Astrocyte (in vitro differentiated cells and primary cell): Measurements from ENCODE around the gene MPC1L. TPM values are rescaled to one million over a fixed set of nuclear protein-coding genes. Genes with fewer than 3 reads are reported as not detected.
A peak's percentile ranks its signal among the peaks of the same experiment; 100 is the strongest.

ENCODE experiments used
- DNase-seq: peaks from one replicate; pipeline ENCODE4 v3.0.0-alpha.2; 2010; ENCODE audit warnings: low read depth
- FAIRE-seq: peaks from 2 replicates; lab custom pipeline; 2011; peaks lifted over from hg19 to GRCh38; lab: Jason Lieb, UNC
- H2AFZ ChIP-seq: 2 replicates; pipeline ENCODE4 v1.6.0; 2012; ENCODE audit warnings: low read depth, low read length, inconsistent platforms
- H3K27ac ChIP-seq: 2 replicates; pipeline ENCODE4 v1.5.1; 2011; ENCODE audit warnings: low read depth, low read length, inconsistent platforms
- H3K27me3 ChIP-seq: 2 replicates; pipeline ENCODE4 v1.6.0; 2011; ENCODE audit warnings: low read length, inconsistent platforms; ENCODE audit not compliant: insufficient read depth
- H3K36me3 ChIP-seq: 2 replicates; pipeline ENCODE4 v1.5.1; 2011; ENCODE audit warnings: low read length, inconsistent platforms; ENCODE audit not compliant: insufficient read depth
- H3K4me1 ChIP-seq: 2 replicates; pipeline ENCODE4 v1.5.1; 2011; ENCODE audit warnings: low read length, inconsistent platforms; ENCODE audit not compliant: insufficient read depth
- H3K4me2 ChIP-seq: 2 replicates; pipeline ENCODE4 v1.6.0; 2012; ENCODE audit warnings: low read length, inconsistent platforms
- H3K4me3 ChIP-seq: 2 replicates; pipeline ENCODE4 v1.5.1; 2011; ENCODE audit warnings: low read depth, mild to moderate bottlenecking, low read length, inconsistent platforms; ENCODE audit not compliant: insufficient read depth
- H3K79me2 ChIP-seq: 2 replicates; pipeline ENCODE4 v1.6.0; 2012; ENCODE audit warnings: mild to moderate bottlenecking, low read length, inconsistent platforms; ENCODE audit not compliant: insufficient read depth
- H3K9ac ChIP-seq: 2 replicates; pipeline ENCODE4 v1.6.0; 2012; ENCODE audit warnings: mild to moderate bottlenecking, low read length, inconsistent platforms
- H3K9me3 ChIP-seq: 2 replicates; pipeline ENCODE4 v1.5.1; 2012; ENCODE audit warnings: low read depth, mild to moderate bottlenecking, low read length, inconsistent platforms; ENCODE audit not compliant: insufficient read depth
- H4K20me1 ChIP-seq: 2 replicates; pipeline ENCODE4 v1.6.0; 2012; ENCODE audit warnings: low read length, inconsistent platforms; ENCODE audit not compliant: insufficient read depth
- H3K27ac Mint-ChIP-seq: one replicate; pipeline ENCODE4 v1.8.0; 2021; ENCODE audit warnings: mild to moderate bottlenecking, mixed read lengths; ENCODE audit not compliant: unreplicated experiment
- H3K27me3 Mint-ChIP-seq: one replicate; pipeline ENCODE4 v1.8.0; 2021; ENCODE audit warnings: low read depth, mixed read lengths; ENCODE audit not compliant: unreplicated experiment
- H3K36me3 Mint-ChIP-seq: one replicate; pipeline ENCODE4 v1.8.0; 2021; ENCODE audit warnings: low read depth, mixed read lengths; ENCODE audit not compliant: unreplicated experiment
- H3K4me1 Mint-ChIP-seq: one replicate; pipeline ENCODE4 v1.8.0; 2021; ENCODE audit warnings: low read depth, mixed read lengths; ENCODE audit not compliant: unreplicated experiment
- H3K4me3 Mint-ChIP-seq: one replicate; pipeline ENCODE4 v1.8.0; 2021; ENCODE audit warnings: mild to moderate bottlenecking, moderate library complexity, mixed read lengths; ENCODE audit not compliant: unreplicated experiment
- H3K9me3 Mint-ChIP-seq: one replicate; pipeline ENCODE4 v1.8.0; 2021; ENCODE audit warnings: mild to moderate bottlenecking, mixed read lengths; ENCODE audit not compliant: unreplicated experiment
- EZH2 ChIP-seq: IDR thresholded peaks from 2 replicates; pipeline ENCODE4 v1.6.1; 2012; ENCODE audit warnings: mild to moderate bottlenecking, low read length, inconsistent platforms; ENCODE audit not compliant: insufficient read depth
- total RNA-seq: library from RNA; stranded (reverse); gene quantifications from 2 replicates; pipeline ENCODE4 v1.2.1, GENCODE V29; 2021
- TF ChIP-seq, protein P1 (sequence below): IDR thresholded peaks from 2 replicates; pipeline ENCODE4 v1.5.1; 2011; ENCODE audit warnings: low read depth, mild to moderate bottlenecking, inconsistent platforms, low read length, moderate library complexity; ENCODE audit not compliant: insufficient read depth

Gene MPC1L
- total RNA-seq, 1 donor from 2014 or later: not detected

DNA sequence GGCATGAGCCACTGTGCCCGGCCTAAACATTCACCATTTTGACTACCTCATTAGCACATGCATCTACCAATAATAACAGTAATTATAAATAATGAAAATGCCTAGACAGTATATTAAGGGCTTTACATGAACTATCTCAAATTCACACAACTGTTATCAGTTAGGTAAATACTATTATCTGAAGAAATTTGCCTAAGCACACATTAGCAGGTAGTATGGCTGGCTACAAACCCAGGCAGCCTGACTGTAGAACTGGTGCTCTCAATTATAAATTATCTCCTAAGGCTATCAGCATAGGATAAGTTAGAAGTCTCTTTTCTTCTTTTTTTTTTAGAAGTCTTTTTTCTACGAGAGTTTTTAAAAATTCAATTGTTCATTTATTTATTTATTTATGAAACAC is 38.3 kb downstream of the MPC1L start:
- Mint-ChIP-seq H3K4me1 (no peaks in the 10 kb centered on the region), H3K27me3 (no peaks in the 10 kb centered on the region), H3K4me3 (no peak overlapping the region), H3K36me3 (no peaks in the 10 kb centered on the region), H3K9me3 (no peaks in the 10 kb centered on the region), H3K27ac (no peak overlapping the region)
- H3K4me3 ChIP-seq: no peak overlapping the region
- H2AFZ ChIP-seq: no peak overlapping the region
- H3K79me2 ChIP-seq: no peaks in the 10 kb centered on the region
- no peaks in the 10 kb centered on the region for H4K20me1 ChIP-seq
- no peaks in the 10 kb centered on the region for H3K9me3 ChIP-seq
- no peak overlapping the region for H3K27ac ChIP-seq
- H3K9ac ChIP-seq: no peak overlapping the region
- FAIRE-seq (no peak), DNase-seq (no peak)
- no peaks in the 10 kb centered on the region for H3K27me3 ChIP-seq
- no peaks in the 10 kb centered on the region for H3K4me1 ChIP-seq
- peaks cover 16% of the 10 kb centered on the region for H3K36me3 ChIP-seq
- no peak overlapping the region for H3K4me2 ChIP-seq
- TF ChIP-seq, protein P1, sequence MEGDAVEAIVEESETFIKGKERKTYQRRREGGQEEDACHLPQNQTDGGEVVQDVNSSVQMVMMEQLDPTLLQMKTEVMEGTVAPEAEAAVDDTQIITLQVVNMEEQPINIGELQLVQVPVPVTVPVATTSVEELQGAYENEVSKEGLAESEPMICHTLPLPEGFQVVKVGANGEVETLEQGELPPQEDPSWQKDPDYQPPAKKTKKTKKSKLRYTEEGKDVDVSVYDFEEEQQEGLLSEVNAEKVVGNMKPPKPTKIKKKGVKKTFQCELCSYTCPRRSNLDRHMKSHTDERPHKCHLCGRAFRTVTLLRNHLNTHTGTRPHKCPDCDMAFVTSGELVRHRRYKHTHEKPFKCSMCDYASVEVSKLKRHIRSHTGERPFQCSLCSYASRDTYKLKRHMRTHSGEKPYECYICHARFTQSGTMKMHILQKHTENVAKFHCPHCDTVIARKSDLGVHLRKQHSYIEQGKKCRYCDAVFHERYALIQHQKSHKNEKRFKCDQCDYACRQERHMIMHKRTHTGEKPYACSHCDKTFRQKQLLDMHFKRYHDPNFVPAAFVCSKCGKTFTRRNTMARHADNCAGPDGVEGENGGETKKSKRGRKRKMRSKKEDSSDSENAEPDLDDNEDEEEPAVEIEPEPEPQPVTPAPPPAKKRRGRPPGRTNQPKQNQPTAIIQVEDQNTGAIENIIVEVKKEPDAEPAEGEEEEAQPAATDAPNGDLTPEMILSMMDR: no peak

DNA sequence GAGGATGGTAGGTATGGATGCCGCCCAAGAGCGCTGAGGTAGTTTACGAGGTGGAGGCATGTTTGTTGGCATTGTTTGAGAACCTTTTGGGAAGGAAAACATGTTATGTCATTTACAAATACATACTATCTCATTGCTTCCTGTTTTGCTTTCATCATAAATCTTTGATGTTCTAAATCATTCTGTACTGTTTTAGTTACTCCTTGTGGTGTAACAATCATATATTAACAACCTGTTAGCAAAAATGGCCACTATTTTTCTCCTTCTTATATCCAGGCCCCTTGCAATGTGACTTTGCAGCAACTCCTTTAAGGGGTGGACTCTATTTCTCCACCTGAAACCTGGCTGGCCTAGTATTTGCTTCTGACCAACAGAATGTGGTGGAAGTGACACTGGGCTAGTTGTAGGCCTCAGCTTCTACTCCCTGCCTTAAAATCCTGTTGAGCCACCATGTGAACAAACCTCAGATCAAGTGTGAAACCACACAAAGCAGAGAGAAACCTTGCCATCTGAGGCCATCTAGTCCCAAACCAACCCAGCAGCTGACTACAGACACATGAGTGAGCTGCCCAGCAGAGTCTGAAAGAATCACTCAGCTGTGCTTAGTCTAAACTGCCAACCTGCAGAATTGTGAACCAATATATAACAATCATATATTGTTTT is 40.0 kb downstream of the MPC1L start:
- Mint-ChIP-seq H3K4me3 (no peak overlapping the region), H3K36me3 (peaks cover 6% of the 10 kb centered on the region), H3K27me3 (no peaks in the 10 kb centered on the region), H3K4me1 (no peaks in the 10 kb centered on the region), H3K9me3 (no peaks in the 10 kb centered on the region), H3K27ac (no peak overlapping the region)
- DNase-seq: no peak
- Histone ChIP-seq H3K4me2 (no peak overlapping the region), H4K20me1 (no peaks in the 10 kb centered on the region), H3K9me3 (no peaks in the 10 kb centered on the region), H3K4me3 (no peak overlapping the region), H3K79me2 (no peaks in the 10 kb centered on the region), H3K27me3 (no peaks in the 10 kb centered on the region), H3K36me3 (peaks cover 16% of the 10 kb centered on the region), H2AFZ (no peak overlapping the region), H3K27ac (no peak overlapping the region), H3K4me1 (no peaks in the 10 kb centered on the region), H3K9ac (no peak overlapping the region)
- TF ChIP-seq EZH2: no peak
- TF ChIP-seq, protein P1: no peak
- no peak for FAIRE-seq

DNA sequence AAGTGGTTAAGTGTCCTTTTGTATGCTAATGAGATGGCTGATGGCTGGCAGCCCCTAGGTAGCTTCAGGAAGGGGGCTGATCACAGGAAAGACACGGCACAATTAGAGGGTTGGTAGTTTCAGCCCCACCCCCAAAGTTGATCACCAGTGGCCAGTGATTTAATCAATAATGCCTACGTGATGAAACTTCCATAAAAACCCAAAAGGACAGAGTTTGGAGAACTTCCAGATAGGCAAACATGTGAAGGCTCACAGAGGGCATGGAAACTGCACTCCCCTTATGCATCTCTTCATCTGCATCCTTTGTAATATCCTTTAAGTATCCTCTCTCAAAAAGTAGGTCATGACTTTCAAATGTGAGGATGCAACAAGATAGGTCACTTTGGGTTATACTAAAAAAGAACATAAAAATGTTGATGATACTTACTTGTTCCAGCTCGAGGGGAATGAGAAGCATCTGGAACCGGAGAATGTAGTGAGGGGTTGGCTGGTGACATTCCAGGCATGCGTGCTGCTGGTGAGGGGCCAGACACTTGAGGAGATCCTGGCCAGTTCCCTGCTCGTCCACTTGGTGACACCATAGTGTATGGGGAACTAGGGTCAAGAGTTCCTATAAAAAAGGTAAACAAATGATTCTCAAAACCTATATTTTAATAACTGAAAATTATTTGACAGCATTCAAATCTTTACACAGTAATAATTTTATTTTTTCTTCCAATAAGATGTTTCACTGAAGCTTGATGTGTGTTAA is 40.8 kb downstream of the MPC1L start:
- Histone ChIP-seq H3K4me3 (no peak overlapping the region), H3K27ac (no peak overlapping the region), H2AFZ (no peak overlapping the region), H3K4me2 (no peak overlapping the region), H4K20me1 (no peaks in the 10 kb centered on the region), H3K36me3 (peaks cover 16% of the 10 kb centered on the region), H3K9ac (no peak overlapping the region), H3K27me3 (no peaks in the 10 kb centered on the region), H3K9me3 (no peaks in the 10 kb centered on the region), H3K4me1 (no peaks in the 10 kb centered on the region), H3K79me2 (no peaks in the 10 kb centered on the region)
- H3K27me3 Mint-ChIP-seq: no peaks in the 10 kb centered on the region
- DNase-seq (peak; percentile 5), FAIRE-seq (peak; percentile 68)
- H3K27ac Mint-ChIP-seq: no peak overlapping the region
- H3K9me3 Mint-ChIP-seq: no peaks in the 10 kb centered on the region
- peaks cover 6% of the 10 kb centered on the region for H3K36me3 Mint-ChIP-seq
- TF ChIP-seq, protein P1: no peak
- no peak for TF ChIP-seq EZH2
- no peak overlapping the region for H3K4me3 Mint-ChIP-seq
- no peaks in the 10 kb centered on the region for H3K4me1 Mint-ChIP-seq
